Gastroesophageal sphincter (tissue), 4 donors: ENCODE measurements around the gene SGSH. TPM values are rescaled to one million over a fixed set of nuclear protein-coding genes. Genes with fewer than 3 reads are reported as not detected.

Experiments used
- ATAC-seq: fragments of 150-250 bp; one replicate; pipeline ENCODE4 v1.9.1; 2016; ENCODE audit warnings: mild to moderate bottlenecking, moderate library complexity
- H3K27ac ChIP-seq, 4 donors: fragments of 200-600 bp; sonication (generic) in 3 of 4; 1 replicate in 3 of 4; 2 replicates in 1 of 4; pipeline ENCODE4 v1.5.1; 2016 to 2019
- H3K27me3 ChIP-seq: fragments of 200-600 bp; sonication (generic); one replicate; pipeline ENCODE4 v1.5.1; 2019
- H3K36me3 ChIP-seq, 2 donors: fragments of 200-600 bp; sonication (generic); one replicate each; pipeline ENCODE4 v1.5.1; 2019; ENCODE audit warnings: control low read depth in 1 of 2
- H3K4me1 ChIP-seq, 3 donors: fragments of 200-600 bp; sonication (generic); 1 replicate in 2 of 3; 2 replicates in 1 of 3; pipeline ENCODE4 v1.5.1; 2016 to 2019; ENCODE audit warnings: control low read depth in 2 of 3
- H3K4me3 ChIP-seq, 2 donors: fragments of 200-600 bp; sonication (generic); one replicate each; pipeline ENCODE4 v1.5.1; 2019; ENCODE audit warnings: mild to moderate bottlenecking in 1 of 2, moderate library complexity in 1 of 2
- H3K9me3 ChIP-seq, 3 donors: fragments of 200-600 bp; sonication (generic); one replicate each; pipeline ENCODE4 v1.5.1; 2017 to 2019; ENCODE audit warnings: control low read depth in 2 of 3
- CTCF ChIP-seq, 4 experiments: fragments of 200-600 bp in 2 of 4; fragments of 450-650 bp in 2 of 4; sonication (generic) in 1 of 4; IDR thresholded peaks; one replicate each; pipeline ENCODE4 v1.5.1; 2017 to 2019; ENCODE audit warnings: antibody characterized with exemption in 4 of 4, mild to moderate bottlenecking in 2 of 4, moderate library complexity in 2 of 4
- EP300 ChIP-seq: sonication (generic); formaldehyde crosslinking; IDR thresholded peaks from one replicate; pipeline ENCODE4 v1.6.1; 2017; ENCODE audit warnings: antibody characterized with exemption, mild to moderate bottlenecking
- POLR2A ChIP-seq, 2 donors: fragments of 450-650 bp; IDR thresholded peaks; one replicate each; pipeline ENCODE4 v1.6.1; 2017; ENCODE audit warnings: antibody characterized with exemption in 2 of 2, mild to moderate bottlenecking in 2 of 2, moderate library complexity in 1 of 2
- POLR2AphosphoS5 ChIP-seq: sonication (generic); formaldehyde crosslinking; IDR thresholded peaks from one replicate; pipeline ENCODE4 v1.6.1; 2017; ENCODE audit warnings: antibody characterized with exemption
- WGBS, 2 donors: methylation state at CpG; one replicate each; pipeline ENCODE4 v1.1.5; 2018; ENCODE audit warnings: low coverage in 1 of 2; 5-methylcytosine and 5-hydroxymethylcytosine counted together
- total RNA-seq, 4 donors: library from RNA; depleted of rRNA; stranded (reverse); fragments of >200 nt; gene quantifications; one replicate each; pipeline ENCODE4 v1.1.0, GENCODE V29; 2016

The SGSH gene
- total RNA-seq, 4 donors from 2014 or later, result 16.8 to 39.2 (median 18.2) TPM

- Histone ChIP-seq H3K4me1 (peaks cover 2 to 36% (median 16%) of the 10 kb centered on the region in 3 donors), H3K4me3 (no peak overlapping the region), H3K27me3 (no peaks in the 10 kb centered on the region), H3K27ac (peak overlapping the region in 1 of 4 donors; percentile 27), H3K36me3 (peaks cover 0 to 13% of the 10 kb centered on the region in 2 donors), H3K9me3 (no peaks in the 10 kb centered on the region)
- TF ChIP-seq POLR2AphosphoS5 (no peak), POLR2A (IDR thresholded peaks at IDR 0.05) (no peak), CTCF (IDR thresholded peaks at IDR 0.05) (no peak), EP300 (no peak)
- WGBS, 2 donors, result 73 to 76% methylated on average over 11 of the region's 14 CpGs
- no peak for ATAC-seq
Observed at GRCh38 chr17:80257716-80258213, 37.6 kb upstream of the SGSH start.

GRCh38 chr17:80256034-80256350, 35.9 kb upstream of the SGSH start:
- no peak for ATAC-seq
- H3K27ac ChIP-seq, result peak overlapping the region in 1 of 4 donors; percentile 26
- peaks cover 0 to 30% of the 10 kb centered on the region in 2 donors for H3K36me3 ChIP-seq
- H3K27me3 ChIP-seq, result no peaks in the 10 kb centered on the region
- no peaks in the 10 kb centered on the region for H3K9me3 ChIP-seq
- TF ChIP-seq EP300 (no peak), POLR2AphosphoS5 (no peak), POLR2A (IDR thresholded peaks at IDR 0.05) (no peak), CTCF (IDR thresholded peaks at IDR 0.05) (no peak)
- H3K4me1 ChIP-seq, result peaks cover 0 to 22% (median 4%) of the 10 kb centered on the region in 3 donors
- WGBS, 2 donors, result 93 to 100% methylated on average over 2 to 4 of the region's 5 CpGs
- no peak overlapping the region for H3K4me3 ChIP-seq

GRCh38 chr17:80254396-80255251, 34.5 kb upstream of the SGSH start:
- ATAC-seq, result peak; percentile 28
- Histone ChIP-seq H3K9me3 (no peaks in the 10 kb centered on the region), H3K27ac (peak overlapping the region in 3 of 4 donors; percentile 54 to 70 (median 65)), H3K27me3 (no peaks in the 10 kb centered on the region), H3K4me1 (peaks cover 0 to 18% (median 4%) of the 10 kb centered on the region in 3 donors), H3K4me3 (no peak overlapping the region), H3K36me3 (peaks cover 0 to 41% of the 10 kb centered on the region in 2 donors)
- WGBS, 2 donors, result 54 to 74% methylated on average over 8 to 9 of the region's 13 CpGs
- peak; percentile 93 for TF ChIP-seq POLR2AphosphoS5
- TF ChIP-seq EP300, result no peak

- TF ChIP-seq POLR2A (IDR thresholded peaks at IDR 0.05) (no peak), POLR2AphosphoS5 (no peak), EP300 (no peak), CTCF (IDR thresholded peaks at IDR 0.05) (no peak)
- 84 to 85% methylated on average over 4 to 16 of the region's 21 CpGs for WGBS, 2 donors
- peaks cover 0 to 14% (median 4%) of the 10 kb centered on the region in 3 donors for H3K4me1 ChIP-seq
Observed at GRCh38 chr17:80253631-80254395, 33.7 kb upstream of the SGSH start.

GRCh38 chr17:80252871-80253270, 32.7 kb upstream of the SGSH start:
- no peak for TF ChIP-seq EP300
- no peak for TF ChIP-seq POLR2AphosphoS5
- TF ChIP-seq CTCF (IDR thresholded peaks at IDR 0.05), result peak in 3 of 4 experiments; percentile 14 to 47 (median 26)
- TF ChIP-seq POLR2A (IDR thresholded peaks at IDR 0.05), result no peak
- H3K27me3 ChIP-seq, result no peaks in the 10 kb centered on the region
- no peak for ATAC-seq

More at GRCh38 chr17:80253631-80254395, 33.7 kb upstream of the SGSH start:
- H3K27ac ChIP-seq, result peak overlapping the region in 1 of 4 donors; percentile 65
- H3K36me3 ChIP-seq, result peaks cover 0 to 49% of the 10 kb centered on the region in 2 donors
- no peaks in the 10 kb centered on the region for H3K27me3 ChIP-seq
- H3K4me3 ChIP-seq, result no peak overlapping the region
- no peak for ATAC-seq
- H3K9me3 ChIP-seq, result no peaks in the 10 kb centered on the region

More at GRCh38 chr17:80252871-80253270, 32.7 kb upstream of the SGSH start:
- Histone ChIP-seq H3K4me3 (no peak overlapping the region), H3K27ac (no peak overlapping the region), H3K36me3 (peaks cover 0 to 58% of the 10 kb centered on the region in 2 donors), H3K9me3 (no peaks in the 10 kb centered on the region), H3K4me1 (peaks cover 0 to 14% (median 4%) of the 10 kb centered on the region in 3 donors)
- 67 to 79% methylated on average over 3 of the region's 13 CpGs for WGBS, 2 donors
